H1 (cell line): ENCODE measurements around the gene PI4K2A. TPM values are rescaled to one million over a fixed set of nuclear protein-coding genes. Genes with fewer than 3 reads are reported as not detected.

Source experiments
- CTCF ChIA-PET: fragments of 300-600 bp; sonication (Branson Sonifier 250); formaldehyde crosslinking; loops from one replicate; lab custom pipeline; 2021; ENCODE audit not compliant: partially characterized antibody; lab: Charles Lee
- POLR2A ChIA-PET: fragments of 300-600 bp; sonication (Branson Sonifier 250); formaldehyde crosslinking; loops from one replicate; lab custom pipeline; 2021; ENCODE audit warnings: inconsistent platforms; ENCODE audit not compliant: partially characterized antibody; lab: Charles Lee
- DNase-seq, 2 experiments: peaks; one replicate each; pipeline versions ENCODE4 v3.0.0 to v3.0.0-alpha.2; 2010 to 2022; ENCODE audit warnings: low spot score in 2 of 2, low read depth in 1 of 2, mixed read lengths in 1 of 2
- FAIRE-seq: peaks from 2 replicates; lab custom pipeline; 2011; peaks lifted over from hg19 to GRCh38; lab: Jason Lieb, UNC
- H2AFZ ChIP-seq: 2 replicates; pipeline ENCODE4 v1.8.1; 2012; ENCODE audit warnings: low read length, inconsistent platforms
- H2AK5ac ChIP-seq: 2 replicates; pipeline ENCODE4 v1.6.1; 2013; ENCODE audit warnings: low read depth, low read length
- H2BK120ac ChIP-seq: replicated peaks from 2 replicates; pipeline ENCODE3; 2013; ENCODE audit warnings: low read depth, low read length, inconsistent platforms
- H2BK12ac ChIP-seq: 2 replicates; pipeline ENCODE4 v1.6.1; 2013; ENCODE audit warnings: low read depth, low read length
- H2BK15ac ChIP-seq: 2 replicates; pipeline ENCODE4 v1.6.1; 2013; ENCODE audit warnings: low read length
- H2BK20ac ChIP-seq: 2 replicates; pipeline ENCODE4 v1.6.1; 2013; ENCODE audit warnings: low read length
- H2BK5ac ChIP-seq: 2 replicates; pipeline ENCODE4 v1.6.1; 2013; ENCODE audit warnings: low read depth, low read length
- H3K14ac ChIP-seq: 2 replicates; pipeline ENCODE4 v1.6.1; 2013; ENCODE audit warnings: inconsistent platforms; ENCODE audit not compliant: insufficient read length
- H3K18ac ChIP-seq: 2 replicates; pipeline ENCODE4 v1.6.1; 2013; ENCODE audit warnings: low read length; ENCODE audit errors: extremely low read depth
- H3K23ac ChIP-seq: 2 replicates; pipeline ENCODE4 v1.6.1; 2013; ENCODE audit warnings: inconsistent platforms; ENCODE audit not compliant: insufficient read length
- H3K23me2 ChIP-seq: 2 replicates; pipeline ENCODE4 v1.6.1; 2013; ENCODE audit warnings: low read depth, low read length
- H3K27ac ChIP-seq: 2 replicates; pipeline ENCODE4 v1.6.1; 2011; ENCODE audit warnings: low read depth, low read length, inconsistent platforms
- H3K27me3 ChIP-seq, 4 experiments: replicated peaks in 1 of 4; 1 replicate in 1 of 4; 2 replicates in 3 of 4; pipeline versions ENCODE4 v1.6.1 to v1.8.1; 2011 to 2013; ENCODE audit warnings: low read length in 3 of 4, mild to moderate bottlenecking in 3 of 4, inconsistent platforms in 2 of 4, mixed read lengths in 2 of 4, moderate library complexity in 1 of 4; ENCODE audit not compliant: control insufficient read depth in 3 of 4, insufficient read depth in 3 of 4; ENCODE audit errors: extremely low read depth in 1 of 4
- H3K36me3 ChIP-seq, 4 experiments: 2 replicates each; pipeline versions ENCODE4 v1.6.1 to v1.8.1; 2011 to 2013; ENCODE audit warnings: mild to moderate bottlenecking in 4 of 4, low read length in 3 of 4, moderate library complexity in 2 of 4, control low read depth in 1 of 4, inconsistent platforms in 1 of 4; ENCODE audit not compliant: insufficient read depth in 4 of 4, control insufficient read depth in 2 of 4
- H3K4ac ChIP-seq: replicated peaks from 2 replicates; pipeline ENCODE3; 2013; ENCODE audit warnings: low read length, low read depth, mixed read lengths, inconsistent platforms; ENCODE audit not compliant: insufficient read length
- H3K4me1 ChIP-seq, 4 experiments: replicated peaks in 1 of 4; 1 replicate in 1 of 4; 2 replicates in 3 of 4; pipeline versions ENCODE4 v1.6.1 to v1.8.1; 2011 to 2013; ENCODE audit warnings: low read length in 3 of 4, inconsistent platforms in 2 of 4, mixed read lengths in 1 of 4; ENCODE audit not compliant: insufficient read depth in 4 of 4, control insufficient read depth in 3 of 4
- H3K4me2 ChIP-seq, 2 experiments: 2 replicates each; pipeline versions ENCODE4 v1.6.1 to v1.8.1; 2011 to 2013; ENCODE audit warnings: low read depth in 2 of 2, low read length in 2 of 2, control low read depth in 1 of 2, inconsistent platforms in 1 of 2, mild to moderate bottlenecking in 1 of 2; ENCODE audit not compliant: insufficient read depth in 1 of 2
- H3K4me3 ChIP-seq, 4 experiments: fragments of 200-600, 300-600 bp in 1 of 4; sonication (generic), shearing (Covaris generic), sonication (Bioruptor Twin) in 1 of 4; 2 replicates each; pipeline versions ENCODE4 v1.5.1 to v1.8.1; 2011 to 2016; ENCODE audit warnings: low read length in 4 of 4, low read depth in 3 of 4, control low read depth in 2 of 4, inconsistent platforms in 2 of 4, mild to moderate bottlenecking in 2 of 4, mixed read lengths in 1 of 4, moderate library complexity in 1 of 4; ENCODE audit not compliant: insufficient read depth in 2 of 4; ENCODE audit errors: extremely low read depth in 1 of 4
- H3K56ac ChIP-seq: replicated peaks from 2 replicates; pipeline ENCODE3; 2013; ENCODE audit warnings: low read depth, mild to moderate bottlenecking, mixed read lengths, low read length, inconsistent platforms; ENCODE audit not compliant: insufficient read length
- H3K79me1 ChIP-seq: 2 replicates; pipeline ENCODE4 v1.6.1; 2013; ENCODE audit warnings: low read depth, low read length, control low read depth
- H3K79me2 ChIP-seq, 2 experiments: 2 replicates each; pipeline versions ENCODE4 v1.6.1 to v1.8.1; 2012 to 2013; ENCODE audit warnings: low read length in 2 of 2, mild to moderate bottlenecking in 2 of 2, inconsistent platforms in 1 of 2; ENCODE audit not compliant: insufficient read depth in 2 of 2, control insufficient read depth in 1 of 2
- H3K9ac ChIP-seq, 4 experiments: replicated peaks in 1 of 4; 1 replicate in 1 of 4; 2 replicates in 3 of 4; pipeline versions ENCODE4 v1.6.1 to v1.8.1; 2011 to 2013; ENCODE audit warnings: low read depth in 3 of 4, low read length in 3 of 4, control low read depth in 2 of 4, mild to moderate bottlenecking in 2 of 4, moderate library complexity in 2 of 4, inconsistent platforms in 1 of 4; ENCODE audit errors: extremely low read depth in 1 of 4
- H3K9me3 ChIP-seq, 2 experiments: 2 replicates each; pipeline versions ENCODE4 v1.6.1 to v1.8.1; 2012 to 2013; ENCODE audit warnings: mild to moderate bottlenecking in 2 of 2, moderate library complexity in 2 of 2, control low read depth in 1 of 2, inconsistent platforms in 1 of 2, low read depth in 1 of 2, low read length in 1 of 2, mixed read lengths in 1 of 2; ENCODE audit not compliant: insufficient read depth in 2 of 2
- H4K20me1 ChIP-seq, 2 experiments: replicated peaks in 1 of 2; 2 replicates each; pipeline versions ENCODE3 to v1.8.1; 2011 to 2013; ENCODE audit warnings: inconsistent platforms in 2 of 2, low read length in 2 of 2, mild to moderate bottlenecking in 1 of 2; ENCODE audit not compliant: insufficient read depth in 2 of 2, control insufficient read depth in 1 of 2
- H4K5ac ChIP-seq: 2 replicates; pipeline ENCODE4 v1.6.1; 2013; ENCODE audit warnings: low read length, low read depth, mixed read lengths, inconsistent platforms; ENCODE audit not compliant: insufficient read length
- H4K8ac ChIP-seq: 2 replicates; pipeline ENCODE4 v1.8.0; 2013; ENCODE audit warnings: mild to moderate bottlenecking, moderate library complexity, low read length, inconsistent platforms; ENCODE audit not compliant: insufficient read depth; ENCODE audit errors: extremely low read depth
- H4K91ac ChIP-seq: replicated peaks from 2 replicates; pipeline ENCODE3; 2013; ENCODE audit warnings: low read length, mixed read lengths, inconsistent platforms; ENCODE audit not compliant: insufficient read length
- BCL11A ChIP-seq, 2 experiments: IDR thresholded peaks; one replicate each; pipeline ENCODE4 v1.6.1; 2011; ENCODE audit warnings: low read depth in 2 of 2, low read length in 2 of 2, mild to moderate bottlenecking in 2 of 2
- BRCA1 ChIP-seq: IDR thresholded peaks from 2 replicates; pipeline ENCODE4 v1.6.1; 2012; ENCODE audit warnings: low read depth, low read length, improper control_type of control experiment
- EP300 ChIP-seq, 2 experiments: IDR thresholded peaks; 1 replicate in 1 of 2; 2 replicates in 1 of 2; pipeline ENCODE4 v1.6.1; 2011 to 2012; ENCODE audit warnings: low read depth in 2 of 2, low read length in 2 of 2, mild to moderate bottlenecking in 2 of 2, borderline replicate concordance in 1 of 2, inconsistent platforms in 1 of 2, moderate library complexity in 1 of 2
- RXRA ChIP-seq: IDR thresholded peaks from 2 replicates; pipeline ENCODE4 v1.6.1; 2011; ENCODE audit warnings: low read depth, mild to moderate bottlenecking, low read length, moderate library complexity; ENCODE audit not compliant: insufficient read depth
- WGBS, 2 experiments: shearing (Covaris generic) in 1 of 2; methylation state at CpG; one replicate each; pipeline versions ENCODE4 v1.1.6 to v1.1.7; 2013 to 2015; ENCODE audit warnings: low lambda C conversion rate in 2 of 2, mixed read lengths in 2 of 2, inconsistent platforms in 1 of 2, low coverage in 1 of 2, missing lambda C conversion rate in 1 of 2; ENCODE audit not compliant: insufficient replicate concordance in 2 of 2, insufficient coverage in 1 of 2, insufficient read length in 1 of 2; ENCODE audit errors: extremely low coverage in 1 of 2, missing lambda C conversion rate in 1 of 2; 5-methylcytosine and 5-hydroxymethylcytosine counted together
- polyA plus RNA-seq, 7 experiments: library from polyadenylated mRNA; depleted of rRNA in 3 of 7; stranded (reverse) in 5 of 7; unstranded in 2 of 7; fragments of >200 nt in 5 of 7; fragments of 200-250 nt in 2 of 7; gene quantifications; 1 replicate in 5 of 7; 2 replicates in 1 of 7; 4 replicates in 1 of 7; pipeline versions ENCODE4 v1.2.1 to v1.2.3, GENCODE V29; 2011 to 2013; ENCODE audit warnings: missing spikeins in 2 of 7, mixed read lengths in 2 of 7
- total RNA-seq: library from RNA; stranded (reverse); fragmentation: NEBNext Ultra II Directional; extraction: Animal tissue kit (Norgen Biotek cat#: 25700); gene quantifications from 2 replicates; pipeline ENCODE4 v1.2.1, GENCODE V29; 2021

Gene PI4K2A
- total and polyA plus RNA-seq, 2 of the 8 experiments (the other 6 are each of a cell fraction or from before 2014, with no cell fraction given), result 20.7 to 21.9 TPM

DNA sequence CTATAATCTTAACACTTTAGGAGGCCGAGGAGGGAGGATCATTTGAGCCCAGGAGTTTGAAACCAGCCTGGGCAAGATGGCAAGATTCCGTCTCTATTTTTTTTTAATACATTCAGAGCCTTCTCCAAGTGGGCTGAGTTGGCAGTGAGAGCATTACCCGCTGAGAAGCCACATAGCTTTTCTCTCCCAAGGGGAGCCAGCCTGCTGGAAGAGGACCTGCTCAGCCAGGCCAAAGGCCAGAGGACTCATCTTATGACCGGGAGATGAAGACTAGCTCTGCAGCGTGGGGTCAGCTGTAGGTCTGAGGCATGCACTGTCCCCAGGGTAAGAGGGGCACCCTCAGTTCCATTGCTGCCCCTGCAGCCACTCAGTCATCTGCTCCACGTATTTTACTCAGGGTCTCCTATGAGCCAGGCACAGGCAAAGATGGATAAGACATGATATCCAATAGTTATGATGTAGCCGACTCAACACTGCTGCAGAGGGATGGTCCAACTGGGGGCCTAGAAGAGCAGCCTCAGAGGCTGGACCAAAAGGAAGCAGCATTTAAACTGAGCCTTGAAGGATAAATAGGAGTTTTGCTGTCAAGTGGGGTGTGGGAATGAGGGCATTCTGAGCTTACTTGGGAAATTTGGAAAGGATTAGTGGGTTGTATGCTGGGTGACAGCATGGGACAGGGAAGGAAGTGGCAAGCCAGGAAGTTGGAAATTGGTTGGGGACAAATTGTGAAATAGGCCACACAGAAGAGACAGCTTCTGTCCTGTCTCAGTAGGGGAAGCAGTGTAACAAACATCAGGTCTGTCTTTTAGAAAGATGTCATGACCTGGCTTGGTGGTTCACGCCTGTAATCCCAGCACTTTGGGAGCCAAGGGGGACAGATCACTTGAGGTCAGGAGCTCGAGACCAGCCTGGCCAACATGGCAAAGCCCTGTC is 71.4 kb downstream of the PI4K2A start:
- Histone ChIP-seq H2BK5ac (no peak overlapping the region), H3K4ac (no peak overlapping the region), H4K91ac (no peak overlapping the region), H3K27ac (no peak overlapping the region), H3K23ac (no peak overlapping the region), H4K8ac (no peak overlapping the region), H3K4me2 (no peak overlapping the region; a peak in 1 of 4 replicates), H3K27me3 (no peaks in the 10 kb centered on the region), H4K5ac (no peak overlapping the region), H2AK5ac (peak overlapping the region; percentile 20; the same call in 1 of the 2 replicates), H3K9ac (no peak overlapping the region; a peak in 1 of 7 replicates), H3K79me1 (no peaks in the 10 kb centered on the region), H2BK12ac (no peak overlapping the region), H3K23me2 (peaks cover 16% of the 10 kb centered on the region), H3K4me3 (no peak overlapping the region), H3K56ac (no peak overlapping the region), H3K9me3 (no peaks in the 10 kb centered on the region), H2AFZ (no peak overlapping the region), H4K20me1 (no peaks in the 10 kb centered on the region), H2BK120ac (no peak overlapping the region), H2BK15ac (peak overlapping the region; percentile 95; the same call in 1 of the 2 replicates), H2BK20ac (no peak overlapping the region; the same call in 1 of the 2 replicates), H3K14ac (no peak overlapping the region), H3K79me2 (peaks cover 0 to 5% of the 10 kb centered on the region in 2 experiments; a peak in 1 of 4 replicates), H3K36me3 (0 out of 8 replicates have a peak, but pooled peaks cover 0 to 2% (median 0%) of the 10 kb centered on the region in 4 experiments), H3K18ac (no peak overlapping the region; the same call in 1 of the 2 replicates), H3K4me1 (peaks cover 4 to 11% (median 8%) of the 10 kb centered on the region in 4 experiments; a peak in 6 of 7 replicates)
- FAIRE-seq (no peak), DNase-seq (no peak)
- ChIA-PET POLR2A (interaction anchor here (1.2 to 12.5 kb wide), 4 partner anchors 10 to 35 kb away, joined by 3 to 234 read pairs (median 32); partner anchors contain the start of genes AVPI1 and ZFYVE27), CTCF (interaction anchor here (1.0 to 20.9 kb wide), 7 partner anchors 6 to 190 kb away, joined by 3 to 773 read pairs (median 52); partner anchors contain the start of genes AVPI1 and ZFYVE27)
- WGBS, 2 experiments, result 86% methylated on average over 9 of the region's 9 CpGs; no CpG with 5 or more reads in 1 of the 2 experiments
- TF ChIP-seq EP300 (IDR thresholded peaks at IDR 0.05; ENCODE audit: borderline replicate concordance in 1 of 2, low read depth in 2 of 2, low read length in 2 of 2) (no peak), BCL11A (IDR thresholded peaks at IDR 0.05; ENCODE audit: low read depth in 2 of 2, low read length in 2 of 2) (no peak), RXRA (no peak), BRCA1 (no peak)
